GM19023 (cell line): Measurements from ENCODE around the gene EP400.

Experiments used
- ATAC-seq: cut with Tn5 transposase; IDR thresholded peaks from one replicate; pipeline ENCODE4 v1.9.1; 2021; ENCODE audit warnings: mild to moderate bottlenecking, moderate library complexity; ENCODE audit not compliant: unreplicated experiment

Gene EP400

GRCh38 chr12:132015686-132016430, 66.1 kb downstream of the EP400 start:
- no peak for ATAC-seq

GRCh38 chr12:132018193-132018916, 68.6 kb downstream of the EP400 start:
- no peak for ATAC-seq

GRCh38 chr12:132019891-132020290, 70.1 kb downstream of the EP400 start:
- ATAC-seq, result no peak

- no peak for ATAC-seq
Observed at GRCh38 chr12:132020292-132020691, 70.5 kb downstream of the EP400 start.

- no peak for ATAC-seq
Observed at GRCh38 chr12:132021031-132021871, 71.5 kb downstream of the EP400 start.

- no peak for ATAC-seq
Observed at GRCh38 chr12:132021965-132022364, 72.2 kb downstream of the EP400 start.

GRCh38 chr12:132023658-132024057, 73.9 kb downstream of the EP400 start:
- ATAC-seq, result no peak

- ATAC-seq, result no peak
Observed at GRCh38 chr12:132024758-132025157, 75.0 kb downstream of the EP400 start.

GRCh38 chr12:132025526-132025925, 75.8 kb downstream of the EP400 start:
- ATAC-seq, result no peak

- no peak for ATAC-seq
Observed at GRCh38 chr12:132026061-132026795, 76.5 kb downstream of the EP400 start.

- no peak for ATAC-seq
Observed at GRCh38 chr12:132026796-132027500, 77.2 kb downstream of the EP400 start.

GRCh38 chr12:132027636-132028035, 77.9 kb downstream of the EP400 start:
- no peak for ATAC-seq

GRCh38 chr12:132028111-132028510, 78.4 kb downstream of the EP400 start:
- ATAC-seq, result no peak

- ATAC-seq, result no peak
Observed at GRCh38 chr12:132029503-132030300, 80.0 kb downstream of the EP400 start.

GRCh38 chr12:132030367-132031038, 80.8 kb downstream of the EP400 start:
- no peak for ATAC-seq

- no peak for ATAC-seq
Observed at GRCh38 chr12:132033627-132034026, 83.9 kb downstream of the EP400 start.

GRCh38 chr12:132036063-132036683, 86.4 kb downstream of the EP400 start:
- ATAC-seq, result no peak

GRCh38 chr12:132040906-132041606, 91.3 kb downstream of the EP400 start:
- ATAC-seq, result no peak
